Activated T-helper 1 cell treated with anti-CD3 and anti-CD28 coated beads, Interleukin-12 subunit alpha, Interleukin-12 subunit beta, Interleukin-2, Interleukin-4 antibody, amounts not matched to agents 30 ng/mL and 10 ng/mL and 1 ng/mL, durations not matched to agents 14 hours and 24 hours and 36 hours (primary cell): ENCODE data around the gene WDR82. TPM values are rescaled to one million over a fixed set of nuclear protein-coding genes. Genes with fewer than 3 reads are reported as not detected.

Source experiments
- DNase-seq: peaks from one replicate; pipeline ENCODE4 v3.0.0; 2021; ENCODE audit warnings: low spot score
- H3K27ac Mint-ChIP-seq: one replicate; pipeline ENCODE4 v1.8.0; 2021; ENCODE audit warnings: mild to moderate bottlenecking, mixed read lengths
- H3K27me3 Mint-ChIP-seq: one replicate; pipeline ENCODE4 v1.8.0; 2022; ENCODE audit warnings: mild to moderate bottlenecking, moderate library complexity, mixed read lengths; ENCODE audit not compliant: insufficient read depth
- H3K36me3 Mint-ChIP-seq: one replicate; pipeline ENCODE4 v1.8.0; 2021; ENCODE audit warnings: low read depth, mixed read lengths
- H3K4me1 Mint-ChIP-seq: one replicate; pipeline ENCODE4 v1.8.0; 2021; ENCODE audit warnings: low read depth, mixed read lengths
- H3K4me3 Mint-ChIP-seq: one replicate; pipeline ENCODE4 v1.8.0; 2021; ENCODE audit warnings: mild to moderate bottlenecking, moderate library complexity, mixed read lengths
- H3K9me3 Mint-ChIP-seq: one replicate; pipeline ENCODE4 v1.8.0; 2021; ENCODE audit warnings: mixed read lengths
- intact Hi-C: fragments of 100-400 bp; cut with micrococcal nuclease; formaldehyde crosslinking; loops from one replicate; pipeline ENCODE4 v1.15.1; 2024
- total RNA-seq: library from RNA; stranded (reverse); gene quantifications from 2 replicates; pipeline ENCODE4 v1.2.3, GENCODE V29; 2022

WDR82 gene
- total RNA-seq, 1 donor from 2014 or later, result 105 TPM

GRCh38 chr3:52216585-52217408 is 61.7 kb downstream of the WDR82 start:
- intact Hi-C loops, result loop anchor here (1.0 kb wide), 1 partner anchor 18 kb away; the partner anchor contains the start of gene ALAS1
- peaks cover 60% of the 10 kb centered on the region for H3K4me1 Mint-ChIP-seq
- peak overlapping the region; percentile 56 for H3K4me3 Mint-ChIP-seq
- H3K9me3 Mint-ChIP-seq, result no peaks in the 10 kb centered on the region
- no peaks in the 10 kb centered on the region for H3K27me3 Mint-ChIP-seq
- DNase-seq, result no peak
- H3K27ac Mint-ChIP-seq, result peak overlapping the region; percentile 88
- peaks cover 34% of the 10 kb centered on the region for H3K36me3 Mint-ChIP-seq

DNA sequence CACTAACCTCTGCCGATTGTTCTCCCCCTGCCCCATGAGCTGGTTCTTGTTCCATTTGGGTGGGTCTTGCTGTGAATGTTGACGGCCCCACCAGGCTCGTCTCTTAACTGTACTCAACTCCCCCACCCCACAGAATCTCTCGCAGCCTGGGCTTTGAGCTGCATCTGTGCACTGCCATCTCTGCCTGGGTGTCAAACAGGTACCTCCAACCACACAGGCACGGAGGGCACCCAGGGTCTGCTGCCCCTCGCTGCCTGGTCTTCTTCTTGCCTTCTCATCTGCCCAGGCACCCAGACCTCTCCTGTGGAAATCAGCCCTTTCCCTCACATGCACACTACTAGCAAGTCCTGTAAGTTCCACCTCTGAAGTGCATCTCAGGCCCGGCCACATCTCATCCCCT is 63.1 kb downstream of the WDR82 start:
- Mint-ChIP-seq H3K27ac (peak overlapping the region; percentile 49), H3K9me3 (no peaks in the 10 kb centered on the region), H3K4me3 (no peak overlapping the region), H3K4me1 (peaks cover 47% of the 10 kb centered on the region), H3K27me3 (no peaks in the 10 kb centered on the region), H3K36me3 (peaks cover 46% of the 10 kb centered on the region)
- intact Hi-C loops, result no loop called here
- DNase-seq, result no peak

DNA sequence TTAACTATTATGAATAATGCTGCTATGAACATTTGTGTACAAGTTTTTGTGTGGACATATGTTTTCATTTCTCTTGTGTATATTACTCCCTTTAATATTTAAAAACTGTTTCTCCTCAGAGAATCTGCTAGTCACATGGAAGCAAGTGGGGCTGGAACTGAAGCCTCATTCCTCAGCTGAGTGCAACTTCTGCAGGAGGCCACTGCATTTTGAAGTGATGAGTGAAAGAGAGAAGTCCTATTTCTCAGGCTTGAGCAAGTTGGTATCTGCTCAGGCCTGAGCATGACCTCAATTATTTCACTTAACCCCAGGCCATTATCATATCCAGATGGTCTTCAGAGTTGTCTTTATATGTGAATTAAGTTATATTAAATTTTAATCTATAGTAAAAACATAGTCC is 64.5 kb downstream of the WDR82 start:
- H3K36me3 Mint-ChIP-seq, result peaks cover 58% of the 10 kb centered on the region
- no peak overlapping the region for H3K27ac Mint-ChIP-seq
- no peak for DNase-seq
- H3K9me3 Mint-ChIP-seq, result no peaks in the 10 kb centered on the region
- peaks cover 34% of the 10 kb centered on the region for H3K4me1 Mint-ChIP-seq
- intact Hi-C loops, result no loop called here
- H3K4me3 Mint-ChIP-seq, result no peak overlapping the region
- no peaks in the 10 kb centered on the region for H3K27me3 Mint-ChIP-seq

DNA sequence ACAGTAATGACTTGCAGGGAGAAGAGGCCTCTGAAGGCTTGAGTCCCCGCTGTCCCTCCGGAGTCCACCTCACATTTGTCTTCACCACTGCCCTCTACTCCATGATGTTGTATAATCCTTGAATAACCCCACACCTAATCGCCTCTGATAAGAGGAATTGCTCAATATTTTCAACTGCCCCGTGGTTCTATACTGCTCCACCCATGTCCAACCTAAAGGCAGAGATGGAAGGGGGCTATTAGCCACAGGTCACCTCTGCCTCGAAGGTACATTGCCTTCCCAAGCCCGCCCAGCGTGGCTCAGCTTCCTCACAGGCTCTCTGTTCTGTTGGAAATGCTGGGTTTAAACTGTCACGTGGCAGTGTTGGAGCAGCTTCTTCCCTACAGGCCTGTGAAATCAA is 65.4 kb downstream of the WDR82 start:
- peaks cover 65% of the 10 kb centered on the region for H3K36me3 Mint-ChIP-seq
- intact Hi-C loops, result no loop called here
- no peaks in the 10 kb centered on the region for H3K27me3 Mint-ChIP-seq
- no peak for DNase-seq
- peaks cover 25% of the 10 kb centered on the region for H3K4me1 Mint-ChIP-seq
- no peak overlapping the region for H3K4me3 Mint-ChIP-seq
- H3K27ac Mint-ChIP-seq, result no peak overlapping the region
- H3K9me3 Mint-ChIP-seq, result no peaks in the 10 kb centered on the region

DNA sequence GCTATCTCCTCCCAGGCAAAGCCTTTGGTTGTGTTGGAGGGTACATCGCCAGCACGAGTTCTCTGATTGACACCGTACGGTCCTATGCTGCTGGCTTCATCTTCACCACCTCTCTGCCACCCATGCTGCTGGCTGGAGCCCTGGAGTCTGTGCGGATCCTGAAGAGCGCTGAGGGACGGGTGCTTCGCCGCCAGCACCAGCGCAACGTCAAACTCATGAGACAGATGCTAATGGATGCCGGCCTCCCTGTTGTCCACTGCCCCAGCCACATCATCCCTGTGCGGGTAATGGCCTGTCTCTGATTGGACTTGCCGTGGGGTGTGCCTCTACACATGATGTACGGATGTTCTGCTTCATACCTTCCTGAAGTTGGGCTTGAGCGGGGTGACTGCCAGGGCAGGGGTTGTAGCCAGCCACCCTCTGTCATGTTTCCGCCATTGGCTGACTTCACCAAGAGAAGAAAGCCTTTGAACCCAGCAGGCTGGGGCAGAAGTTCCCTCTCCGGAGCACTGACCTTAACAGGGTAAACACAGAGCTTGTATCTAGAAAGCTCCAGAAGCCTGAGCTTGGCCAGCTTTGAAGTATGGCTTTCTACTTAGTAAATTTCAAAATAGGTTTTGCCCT is 67.1 kb downstream of the WDR82 start:
- Mint-ChIP-seq H3K4me1 (peaks cover 9% of the 10 kb centered on the region), H3K36me3 (peaks cover 71% of the 10 kb centered on the region), H3K27me3 (no peaks in the 10 kb centered on the region), H3K4me3 (no peak overlapping the region), H3K9me3 (no peaks in the 10 kb centered on the region), H3K27ac (no peak overlapping the region)
- intact Hi-C loops, result no loop called here
- DNase-seq, result no peak

GRCh38 chr3:52210550-52211046 is 67.9 kb downstream of the WDR82 start:
- H3K36me3 Mint-ChIP-seq, result peaks cover 76% of the 10 kb centered on the region

DNA sequence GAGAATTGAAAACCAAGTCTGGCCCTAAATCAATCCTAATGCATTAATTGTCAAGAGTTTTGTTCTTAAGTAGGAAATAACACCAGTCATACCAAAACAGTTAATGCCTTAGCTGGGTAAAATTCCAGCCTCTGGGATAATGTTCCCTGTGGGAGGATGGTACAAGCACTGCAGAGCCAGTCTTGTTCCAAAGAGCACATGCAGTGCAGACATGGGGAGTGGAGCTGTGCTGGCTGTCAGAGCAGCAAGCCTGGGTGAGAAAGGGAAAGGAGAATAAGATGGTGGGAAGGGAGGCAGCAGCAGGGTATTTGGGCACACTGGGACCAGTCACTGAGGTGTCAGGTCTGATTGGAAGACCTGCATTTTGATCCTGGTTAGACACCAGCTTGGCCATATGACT is 68.4 kb downstream of the WDR82 start:
- no peak for DNase-seq
- H3K27ac Mint-ChIP-seq, result no peak overlapping the region
- no peaks in the 10 kb centered on the region for H3K27me3 Mint-ChIP-seq
- H3K4me3 Mint-ChIP-seq, result no peak overlapping the region
- intact Hi-C loops, result no loop called here
- H3K36me3 Mint-ChIP-seq, result peaks cover 75% of the 10 kb centered on the region
- H3K9me3 Mint-ChIP-seq, result no peaks in the 10 kb centered on the region
- peaks cover 6% of the 10 kb centered on the region for H3K4me1 Mint-ChIP-seq

More at GRCh38 chr3:52210550-52211046, 67.9 kb downstream of the WDR82 start:
- no peak overlapping the region for H3K4me3 Mint-ChIP-seq
- H3K27me3 Mint-ChIP-seq, result no peaks in the 10 kb centered on the region
- peaks cover 6% of the 10 kb centered on the region for H3K4me1 Mint-ChIP-seq
- no peaks in the 10 kb centered on the region for H3K9me3 Mint-ChIP-seq
- DNase-seq, result no peak
- no peak overlapping the region for H3K27ac Mint-ChIP-seq
- intact Hi-C loops, result no loop called here

DNA sequence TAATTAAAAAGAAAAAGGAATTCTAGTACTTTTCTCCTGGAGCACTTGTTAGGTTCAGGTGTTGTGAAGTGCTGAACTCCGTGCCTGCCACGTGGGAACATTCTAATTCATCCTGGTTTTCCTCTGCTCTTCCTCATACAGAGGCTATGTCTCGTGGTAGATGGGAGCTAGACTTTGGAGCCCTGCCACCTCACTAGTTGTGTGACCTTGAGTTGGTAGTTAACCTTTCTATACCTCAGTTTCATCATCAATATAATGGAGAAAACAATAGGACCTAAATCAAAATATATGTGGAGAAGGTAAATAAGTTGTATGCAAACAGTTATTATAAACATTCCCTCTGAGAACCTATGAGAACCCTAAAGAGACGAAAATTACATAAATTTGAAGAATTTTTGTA is 69.9 kb downstream of the WDR82 start:
- Mint-ChIP-seq H3K27ac (no peak overlapping the region), H3K4me1 (peaks cover 17% of the 10 kb centered on the region), H3K27me3 (no peaks in the 10 kb centered on the region), H3K36me3 (peaks cover 77% of the 10 kb centered on the region), H3K4me3 (no peak overlapping the region), H3K9me3 (no peaks in the 10 kb centered on the region)
- DNase-seq, result no peak
- intact Hi-C loops, result no loop called here

DNA sequence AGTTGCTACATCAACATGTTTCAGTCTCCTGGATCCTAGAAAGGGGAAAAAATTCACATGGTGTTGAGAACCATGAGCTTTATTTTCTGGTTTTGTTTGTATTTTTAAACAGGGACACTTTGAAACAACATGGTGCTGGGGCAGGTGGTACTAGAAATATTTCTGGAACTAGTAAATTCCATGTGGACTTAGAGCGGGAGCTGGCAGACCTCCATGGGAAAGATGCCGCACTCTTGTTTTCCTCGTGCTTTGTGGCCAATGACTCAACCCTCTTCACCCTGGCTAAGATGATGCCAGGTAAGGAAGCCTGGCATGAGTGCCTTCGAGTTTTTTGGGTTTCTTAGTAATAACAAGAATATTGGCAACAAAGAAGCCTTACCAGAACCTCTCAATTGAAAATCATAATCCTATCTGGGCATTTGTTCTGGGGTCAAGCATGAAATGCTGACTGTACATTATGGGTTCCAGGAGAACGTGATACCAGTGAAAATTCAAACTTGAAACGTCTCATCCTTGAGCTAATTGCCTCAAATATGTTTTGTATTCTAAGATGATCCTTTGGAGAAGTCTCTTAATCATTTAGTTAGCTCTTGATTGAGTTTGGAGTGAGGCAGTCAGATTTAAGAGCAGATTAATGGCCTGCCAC is 72.6 kb downstream of the WDR82 start:
- Mint-ChIP-seq H3K27me3 (no peaks in the 10 kb centered on the region), H3K4me3 (no peak overlapping the region), H3K9me3 (no peaks in the 10 kb centered on the region), H3K4me1 (peaks cover 43% of the 10 kb centered on the region), H3K36me3 (peaks cover 77% of the 10 kb centered on the region), H3K27ac (no peak overlapping the region)
- DNase-seq, result no peak
- intact Hi-C loops, result no loop called here

Other genes with a start within 250 kb of the WDR82 start
- 35.4 and 37.4 TPM in 2 replicates for gene DUSP7, start 222.1 kb downstream of the WDR82 start, total RNA-seq
- gene POC1A, start 124.2 kb downstream of the WDR82 start, total RNA-seq, result 20.3 and 24.9 TPM in 2 replicates
- 105 and 110 TPM in 2 replicates for gene ALAS1, start 80.5 kb downstream of the WDR82 start, total RNA-seq
- gene TLR9, start 53.0 kb downstream of the WDR82 start, total RNA-seq, result 0.47 TPM in 1 of 2 replicates, not detected in the other
- gene TWF2, start 39.5 kb downstream of the WDR82 start, total RNA-seq, result 94.3 and 98.6 TPM in 2 replicates
- 57.1 and 59.5 TPM in 2 replicates for gene PPM1M, start 32.9 kb downstream of the WDR82 start, total RNA-seq
- gene GLYCTK, start 9.2 kb upstream of the WDR82 start, total RNA-seq, result 17.0 and 18.3 TPM in 2 replicates
- 12.1 and 12.2 TPM in 2 replicates for gene DNAH1, start 37.7 kb upstream of the WDR82 start, total RNA-seq
- 104 and 113 TPM in 2 replicates for gene BAP1, start 131.4 kb upstream of the WDR82 start, total RNA-seq
- 11.1 and 11.4 TPM in 2 replicates for gene PHF7, start 132.0 kb upstream of the WDR82 start, total RNA-seq
- 0.13 TPM in 1 of 2 replicates, not detected in the other for gene SEMA3G, start 166.5 kb upstream of the WDR82 start, total RNA-seq
- gene TNNC1, start 175.4 kb upstream of the WDR82 start, total RNA-seq, result 0.32 and 0.67 TPM in 2 replicates
- 72.0 and 74.2 TPM in 2 replicates for gene NISCH, start 177.0 kb upstream of the WDR82 start, total RNA-seq
- 0.05 and 0.16 TPM in 2 replicates for gene STAB1, start 216.7 kb upstream of the WDR82 start, total RNA-seq